GM06990 (cell line): Measurements from ENCODE around the gene LDAH.

ENCODE experiments used
- DNase-seq: peaks from one replicate; pipeline ENCODE4 v3.0.0-alpha.2; 2011; ENCODE audit not compliant: insufficient read length; ENCODE audit errors: extremely low read depth
- H3K27me3 ChIP-seq: replicated peaks from 2 replicates; pipeline ENCODE4 v1.6.0; 2011; ENCODE audit warnings: low read length; ENCODE audit not compliant: control insufficient read depth, insufficient read depth
- H3K36me3 ChIP-seq: 2 replicates; pipeline ENCODE4 v1.5.1; 2011; ENCODE audit warnings: low read length; ENCODE audit not compliant: control insufficient read depth, insufficient read depth
- H3K4me3 ChIP-seq: replicated peaks from 2 replicates; pipeline ENCODE4 v1.5.1; 2011; ENCODE audit warnings: low read depth, mild to moderate bottlenecking, control low read depth, low read length
- TF ChIP-seq, protein P1 (sequence below): IDR thresholded peaks from 2 replicates; pipeline ENCODE4 v1.5.1; 2011; ENCODE audit warnings: low read length, control low read depth, mild to moderate bottlenecking, inconsistent platforms; ENCODE audit not compliant: insufficient read depth, poor library complexity, severe bottlenecking

LDAH gene

GRCh38 chr2:20670315-20671035 lies 152.4 kb downstream of the LDAH start:
- Histone ChIP-seq H3K36me3 (no peaks in the 10 kb centered on the region), H3K27me3 (no peaks in the 10 kb centered on the region; the same call in 1 of the 2 replicates), H3K4me3 (no peak overlapping the region)
- TF ChIP-seq, protein P1, sequence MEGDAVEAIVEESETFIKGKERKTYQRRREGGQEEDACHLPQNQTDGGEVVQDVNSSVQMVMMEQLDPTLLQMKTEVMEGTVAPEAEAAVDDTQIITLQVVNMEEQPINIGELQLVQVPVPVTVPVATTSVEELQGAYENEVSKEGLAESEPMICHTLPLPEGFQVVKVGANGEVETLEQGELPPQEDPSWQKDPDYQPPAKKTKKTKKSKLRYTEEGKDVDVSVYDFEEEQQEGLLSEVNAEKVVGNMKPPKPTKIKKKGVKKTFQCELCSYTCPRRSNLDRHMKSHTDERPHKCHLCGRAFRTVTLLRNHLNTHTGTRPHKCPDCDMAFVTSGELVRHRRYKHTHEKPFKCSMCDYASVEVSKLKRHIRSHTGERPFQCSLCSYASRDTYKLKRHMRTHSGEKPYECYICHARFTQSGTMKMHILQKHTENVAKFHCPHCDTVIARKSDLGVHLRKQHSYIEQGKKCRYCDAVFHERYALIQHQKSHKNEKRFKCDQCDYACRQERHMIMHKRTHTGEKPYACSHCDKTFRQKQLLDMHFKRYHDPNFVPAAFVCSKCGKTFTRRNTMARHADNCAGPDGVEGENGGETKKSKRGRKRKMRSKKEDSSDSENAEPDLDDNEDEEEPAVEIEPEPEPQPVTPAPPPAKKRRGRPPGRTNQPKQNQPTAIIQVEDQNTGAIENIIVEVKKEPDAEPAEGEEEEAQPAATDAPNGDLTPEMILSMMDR = no peak
- no peak for DNase-seq

- Histone ChIP-seq H3K36me3 (no peaks in the 10 kb centered on the region), H3K27me3 (no peaks in the 10 kb centered on the region; the same call in 1 of the 2 replicates), H3K4me3 (no peak overlapping the region)
- TF ChIP-seq, protein P1 = no peak
- no peak for DNase-seq
Observed at GRCh38 chr2:20669562-20670314, 153.2 kb downstream of the LDAH start.

- H3K4me3 ChIP-seq = no peak overlapping the region
- DNase-seq = no peak
- no peaks in the 10 kb centered on the region for H3K36me3 ChIP-seq
- TF ChIP-seq, protein P1 = no peak
- peaks cover 2% of the 10 kb centered on the region for H3K27me3 ChIP-seq
Observed at GRCh38 chr2:20668871-20669475, 153.9 kb downstream of the LDAH start.

DNA sequence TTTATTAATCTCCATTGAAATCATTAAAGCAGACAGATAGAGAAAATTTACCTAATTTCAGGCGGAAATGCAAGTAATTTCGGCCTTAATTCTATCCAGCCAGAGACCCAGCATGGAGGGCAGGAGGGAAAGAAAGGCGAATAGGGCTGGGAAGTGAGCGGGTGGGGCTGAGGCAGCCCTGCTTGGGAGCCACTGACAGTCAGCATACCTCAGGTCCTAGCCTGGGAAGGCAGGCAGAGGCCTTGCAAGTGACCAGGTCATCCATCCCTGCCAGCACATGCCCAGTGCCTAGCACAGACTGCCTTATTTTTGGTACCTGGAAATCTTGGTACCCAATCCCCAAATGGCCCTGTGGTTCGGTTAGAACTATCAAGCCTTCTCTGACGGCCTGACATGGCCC lies 154.4 kb downstream of the LDAH start:
- no peaks in the 10 kb centered on the region for H3K36me3 ChIP-seq
- H3K27me3 ChIP-seq = peaks cover 2% of the 10 kb centered on the region
- H3K4me3 ChIP-seq = no peak overlapping the region
- no peak for DNase-seq
- TF ChIP-seq, protein P1 = no peak

- no peak for DNase-seq
- TF ChIP-seq, protein P1 = no peak
- Histone ChIP-seq H3K4me3 (peak overlapping the region; percentile 53), H3K36me3 (no peaks in the 10 kb centered on the region), H3K27me3 (peaks cover 2% of the 10 kb centered on the region)
Observed at GRCh38 chr2:20667531-20668401, 155.1 kb downstream of the LDAH start.
